Measurements from ENCODE around the gene MCM10. TPM values are rescaled to one million over a fixed set of nuclear protein-coding genes. Genes with fewer than 3 reads are reported as not detected.

MCM10 gene
- total and polyA plus RNA-seq, 2 experiments from 2014 or later = 3.1 to 3.6 TPM

- Histone ChIP-seq H3K27me3 (no peaks in the 10 kb centered on the region), H3K27ac (no peak overlapping the region), H3K4me1 (ENCODE audit: insufficient read depth) (no peaks in the 10 kb centered on the region), H3K4me3 (no peak overlapping the region), H3K9me2 (replicated peaks; ENCODE audit: insufficient read depth) (no peaks in the 10 kb centered on the region), H2AFZ (no peak overlapping the region), H3K79me2 (no peaks in the 10 kb centered on the region), H3K36me3 (replicated peaks; ENCODE audit: insufficient read depth, low read depth) (peaks cover 3% of the 10 kb centered on the region), H4K20me1 (ENCODE audit: insufficient read depth, poor library complexity, severe bottlenecking) (no peaks in the 10 kb centered on the region), H3K4me2 (no peak overlapping the region), H3K9me3 (ENCODE audit: low read depth) (no peaks in the 10 kb centered on the region)
- DNase-seq (ENCODE audit: low spot score) = no peak
- 96% methylated on average over 1 of the region's 1 CpG for WGBS (ENCODE audit: low lambda C conversion rate, missing lambda C conversion rate)
- no peak for TF ChIP-seq EZH2 (IDR thresholded peaks at IDR 0.05; ENCODE audit: borderline replicate concordance)
- TF ChIP-seq CTCF (IDR thresholded peaks at IDR 0.05; ENCODE audit: poor library complexity) = no peak
- TF ChIP-seq EZH2phosphoT487 (IDR thresholded peaks at IDR 0.05; ENCODE audit: low read depth, severe bottlenecking, unreplicated experiment) = no peak
These were observed 39.9 kb upstream of the MCM10 start for GRCh38 chr10:13121500-13121854.

GRCh38 chr10:13136651-13137050 lies 24.7 kb upstream of the MCM10 start:
- no peaks in the 10 kb centered on the region for H3K9me2 ChIP-seq (replicated peaks; ENCODE audit: insufficient read depth)
- no peaks in the 10 kb centered on the region for H3K36me3 ChIP-seq (replicated peaks; ENCODE audit: insufficient read depth, low read depth)
- TF ChIP-seq CTCF (IDR thresholded peaks at IDR 0.05; ENCODE audit: poor library complexity) (no peak), EZH2phosphoT487 (IDR thresholded peaks at IDR 0.05; ENCODE audit: low read depth, severe bottlenecking, unreplicated experiment) (no peak), EZH2 (IDR thresholded peaks at IDR 0.05; ENCODE audit: borderline replicate concordance) (no peak)

GRCh38 chr10:13139150-13139549 lies 22.2 kb upstream of the MCM10 start:
- Histone ChIP-seq H3K27ac (no peak overlapping the region), H3K36me3 (replicated peaks; ENCODE audit: insufficient read depth, low read depth) (no peaks in the 10 kb centered on the region), H3K27me3 (no peaks in the 10 kb centered on the region), H4K20me1 (ENCODE audit: insufficient read depth, poor library complexity, severe bottlenecking) (no peaks in the 10 kb centered on the region), H3K4me2 (no peak overlapping the region), H2AFZ (no peak overlapping the region), H3K9me2 (replicated peaks; ENCODE audit: insufficient read depth) (no peaks in the 10 kb centered on the region), H3K79me2 (no peaks in the 10 kb centered on the region), H3K4me1 (ENCODE audit: insufficient read depth) (no peaks in the 10 kb centered on the region), H3K4me3 (no peak overlapping the region), H3K9me3 (ENCODE audit: low read depth) (no peaks in the 10 kb centered on the region)
- 68% methylated on average over 7 of the region's 7 CpGs for WGBS (ENCODE audit: low lambda C conversion rate, missing lambda C conversion rate)
- DNase-seq (ENCODE audit: low spot score) = no peak
- TF ChIP-seq EZH2phosphoT487 (IDR thresholded peaks at IDR 0.05; ENCODE audit: low read depth, severe bottlenecking, unreplicated experiment) (no peak), EZH2 (IDR thresholded peaks at IDR 0.05; ENCODE audit: borderline replicate concordance) (no peak), CTCF (IDR thresholded peaks at IDR 0.05; ENCODE audit: poor library complexity) (no peak)

More at GRCh38 chr10:13136651-13137050, 24.7 kb upstream of the MCM10 start:
- 95% methylated on average over 8 of the region's 8 CpGs for WGBS (ENCODE audit: low lambda C conversion rate, missing lambda C conversion rate)
- Histone ChIP-seq H2AFZ (no peak overlapping the region), H3K4me1 (ENCODE audit: insufficient read depth) (no peaks in the 10 kb centered on the region), H3K4me3 (no peak overlapping the region), H3K9me3 (ENCODE audit: low read depth) (no peaks in the 10 kb centered on the region), H3K27ac (no peak overlapping the region), H3K4me2 (no peak overlapping the region), H3K79me2 (no peaks in the 10 kb centered on the region), H4K20me1 (ENCODE audit: insufficient read depth, poor library complexity, severe bottlenecking) (no peaks in the 10 kb centered on the region), H3K27me3 (no peaks in the 10 kb centered on the region)
- no peak for DNase-seq (ENCODE audit: low spot score)

GRCh38 chr10:13139676-13140075 lies 21.7 kb upstream of the MCM10 start:
- H4K20me1 ChIP-seq (ENCODE audit: insufficient read depth, poor library complexity, severe bottlenecking) = no peaks in the 10 kb centered on the region
- TF ChIP-seq CTCF (IDR thresholded peaks at IDR 0.05; ENCODE audit: poor library complexity) (no peak), EZH2phosphoT487 (IDR thresholded peaks at IDR 0.05; ENCODE audit: low read depth, severe bottlenecking, unreplicated experiment) (no peak), EZH2 (IDR thresholded peaks at IDR 0.05; ENCODE audit: borderline replicate concordance) (no peak)
- H3K9me3 ChIP-seq (ENCODE audit: low read depth) = no peaks in the 10 kb centered on the region
- no peak overlapping the region for H3K27ac ChIP-seq
- no peaks in the 10 kb centered on the region for H3K27me3 ChIP-seq
- H3K4me1 ChIP-seq (ENCODE audit: insufficient read depth) = no peaks in the 10 kb centered on the region
- no peak for DNase-seq (ENCODE audit: low spot score)
- H3K36me3 ChIP-seq (replicated peaks; ENCODE audit: insufficient read depth, low read depth) = no peaks in the 10 kb centered on the region
- 96% methylated on average over 2 of the region's 2 CpGs for WGBS (ENCODE audit: low lambda C conversion rate, missing lambda C conversion rate)
- no peak overlapping the region for H3K4me2 ChIP-seq
- H3K9me2 ChIP-seq (replicated peaks; ENCODE audit: insufficient read depth) = no peaks in the 10 kb centered on the region
- no peak overlapping the region for H2AFZ ChIP-seq
- no peak overlapping the region for H3K4me3 ChIP-seq
- no peaks in the 10 kb centered on the region for H3K79me2 ChIP-seq
